GM19193 (cell line): ENCODE measurements around the gene TMEM184A.

Experiments
- POLR2A ChIP-seq: IDR thresholded peaks from 4 replicates; pipeline ENCODE4 v1.6.1; 2011; ENCODE audit not compliant: insufficient read depth, insufficient read length; ENCODE audit errors: extremely low read depth

TMEM184A gene

GRCh38 chr7:1501487-1502270 is 54.3 kb downstream of the TMEM184A start:
- no peak for TF ChIP-seq POLR2A

- TF ChIP-seq POLR2A, result no peak
Measured at GRCh38 chr7:1500064-1500807, 55.8 kb downstream of the TMEM184A start.

- TF ChIP-seq POLR2A, result no peak
Measured at GRCh38 chr7:1499367-1500029, 56.5 kb downstream of the TMEM184A start.

- no peak for TF ChIP-seq POLR2A
Measured at GRCh38 chr7:1498370-1499305, 57.4 kb downstream of the TMEM184A start.

- no peak for TF ChIP-seq POLR2A
Measured at GRCh38 chr7:1497293-1497927, 58.6 kb downstream of the TMEM184A start.

- TF ChIP-seq POLR2A, result peak; percentile 17
Measured at GRCh38 chr7:1496531-1497292, 59.3 kb downstream of the TMEM184A start.

- no peak for TF ChIP-seq POLR2A
Measured at GRCh38 chr7:1495564-1496242, 60.3 kb downstream of the TMEM184A start.

- TF ChIP-seq POLR2A, result no peak
Measured at GRCh38 chr7:1494866-1495563, 61.0 kb downstream of the TMEM184A start.

GRCh38 chr7:1494447-1494846 is 61.6 kb downstream of the TMEM184A start:
- TF ChIP-seq POLR2A, result no peak

- no peak for TF ChIP-seq POLR2A
Measured at GRCh38 chr7:1493571-1493970, 62.4 kb downstream of the TMEM184A start.

GRCh38 chr7:1493129-1493528 is 62.9 kb downstream of the TMEM184A start:
- no peak for TF ChIP-seq POLR2A

- TF ChIP-seq POLR2A, result no peak
Measured at GRCh38 chr7:1492640-1493039, 63.4 kb downstream of the TMEM184A start.
